Skeletal muscle satellite cell (primary cell): ENCODE data around the gene ZBTB16.

ENCODE experiments used
- H3K27me3 ChIP-seq: 2 replicates; pipeline ENCODE4 v1.7.0; 2013; ENCODE audit warnings: low read length; ENCODE audit not compliant: control insufficient read depth, insufficient read depth
- H3K36me3 ChIP-seq: 2 replicates; pipeline ENCODE4 v1.7.0; 2013; ENCODE audit warnings: mild to moderate bottlenecking, control low read depth, low read length; ENCODE audit not compliant: insufficient read depth
- H3K4me1 ChIP-seq: 2 replicates; pipeline ENCODE4 v1.7.0; 2013; ENCODE audit warnings: low read length; ENCODE audit not compliant: control insufficient read depth, insufficient read depth
- H3K4me2 ChIP-seq: 2 replicates; pipeline ENCODE4 v1.7.0; 2013; ENCODE audit warnings: mild to moderate bottlenecking, low read length
- H3K4me3 ChIP-seq: 2 replicates; pipeline ENCODE4 v1.7.0; 2013; ENCODE audit warnings: low read length
- H3K9ac ChIP-seq: 2 replicates; pipeline ENCODE4 v1.7.0; 2013; ENCODE audit warnings: mild to moderate bottlenecking, low read depth, low read length, moderate library complexity
- H3K9me3 ChIP-seq: replicated peaks from 2 replicates; pipeline ENCODE4 v1.7.0; 2013; ENCODE audit warnings: mild to moderate bottlenecking, control low read depth, low read length

The ZBTB16 gene

DNA sequence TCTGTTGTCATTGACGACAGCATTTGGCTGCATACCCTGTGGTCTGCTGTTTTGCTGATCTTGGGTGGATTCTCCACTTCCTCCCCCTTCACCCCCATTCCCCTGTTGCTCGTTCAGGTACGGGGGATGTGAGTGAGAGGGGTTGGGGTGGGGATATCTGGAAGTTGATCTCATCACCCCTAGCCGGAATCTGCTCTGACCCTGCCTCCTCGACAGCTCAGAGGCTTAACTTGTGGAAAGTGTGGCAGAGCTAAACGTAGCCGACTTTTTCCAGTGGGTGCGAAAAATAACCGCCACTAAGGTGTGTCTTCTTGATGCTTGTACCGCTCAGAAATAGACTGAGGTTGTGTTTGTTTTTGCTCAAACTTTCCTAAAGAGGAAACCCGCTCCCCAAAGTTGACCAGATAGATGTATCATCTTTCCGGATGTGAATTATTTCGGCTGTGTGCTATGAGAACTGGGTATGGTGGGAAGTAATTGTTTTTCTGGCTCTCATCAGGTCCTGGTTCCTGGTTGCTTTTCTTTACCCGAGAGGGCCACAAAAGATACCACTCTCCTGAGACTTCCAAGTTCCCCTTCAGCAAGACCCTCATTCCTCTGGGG, 6.6 kb downstream of the ZBTB16 start:
- Histone ChIP-seq H3K4me2 (peak overlapping the region; percentile 64), H3K27me3 (no peaks in the 10 kb centered on the region), H3K4me1 (peaks cover 52% of the 10 kb centered on the region), H3K36me3 (peaks cover 73% of the 10 kb centered on the region), H3K9me3 (no peaks in the 10 kb centered on the region), H3K9ac (no peak overlapping the region), H3K4me3 (no peak overlapping the region)

DNA sequence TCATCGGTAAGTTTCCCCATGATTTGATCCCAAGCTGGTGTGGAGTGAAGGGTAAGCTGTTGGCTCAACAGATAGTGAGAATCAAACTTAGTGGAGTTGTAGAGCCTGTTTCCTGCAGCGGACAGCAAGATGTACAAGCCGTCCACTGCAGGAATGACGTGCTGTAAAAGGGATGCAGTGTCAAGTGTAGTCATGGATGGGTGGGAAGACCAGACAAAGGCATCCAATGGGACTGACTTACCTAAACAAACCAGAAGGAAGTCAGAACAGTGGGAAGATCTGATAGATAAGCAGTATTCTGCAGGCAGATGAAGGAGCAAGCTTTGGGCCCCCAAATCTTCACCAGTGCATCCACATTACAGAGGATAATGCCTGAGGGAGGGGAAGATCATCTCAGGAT, 8.8 kb downstream of the ZBTB16 start:
- Histone ChIP-seq H3K27me3 (no peaks in the 10 kb centered on the region), H3K9me3 (no peaks in the 10 kb centered on the region), H3K36me3 (peaks cover 79% of the 10 kb centered on the region), H3K4me3 (no peak overlapping the region), H3K4me2 (no peak overlapping the region), H3K4me1 (peaks cover 54% of the 10 kb centered on the region), H3K9ac (no peak overlapping the region)

DNA sequence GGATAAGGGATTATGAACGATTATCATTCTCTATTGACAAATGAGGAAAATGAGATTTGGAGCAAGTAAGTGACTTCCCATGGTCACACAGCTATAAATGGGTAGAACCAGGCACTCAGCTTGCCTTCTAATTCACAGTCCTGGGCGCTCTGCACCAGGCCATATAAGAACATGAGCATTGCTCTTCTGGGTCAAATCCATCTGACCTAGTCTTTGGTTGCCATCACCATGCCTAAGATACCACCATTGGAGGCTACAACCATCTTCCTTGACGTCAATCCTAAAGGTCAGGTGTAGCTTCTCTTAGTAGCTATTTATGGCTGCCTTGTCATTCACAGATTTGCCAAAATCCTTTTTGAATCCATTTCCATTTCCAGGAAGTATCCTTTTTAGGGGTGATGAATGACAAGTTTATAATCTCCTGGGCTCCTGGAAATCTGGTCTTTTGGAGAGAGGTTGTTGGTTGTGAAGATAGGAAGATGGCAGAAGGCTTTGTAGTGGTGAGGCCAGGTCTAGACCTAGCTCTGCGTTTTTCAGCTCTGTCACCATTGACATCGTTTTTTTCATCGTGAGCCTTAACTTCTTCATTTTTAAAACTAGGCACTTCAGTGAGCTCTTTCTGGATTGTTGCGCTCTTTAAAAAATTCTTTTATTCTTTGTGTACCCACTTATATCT, 11.1 kb downstream of the ZBTB16 start:
- H3K4me2 ChIP-seq = no peak overlapping the region
- H3K27me3 ChIP-seq = no peaks in the 10 kb centered on the region
- H3K4me3 ChIP-seq = no peak overlapping the region
- H3K9ac ChIP-seq = no peak overlapping the region
- no peaks in the 10 kb centered on the region for H3K9me3 ChIP-seq
- peaks cover 75% of the 10 kb centered on the region for H3K36me3 ChIP-seq
- peaks cover 51% of the 10 kb centered on the region for H3K4me1 ChIP-seq

DNA sequence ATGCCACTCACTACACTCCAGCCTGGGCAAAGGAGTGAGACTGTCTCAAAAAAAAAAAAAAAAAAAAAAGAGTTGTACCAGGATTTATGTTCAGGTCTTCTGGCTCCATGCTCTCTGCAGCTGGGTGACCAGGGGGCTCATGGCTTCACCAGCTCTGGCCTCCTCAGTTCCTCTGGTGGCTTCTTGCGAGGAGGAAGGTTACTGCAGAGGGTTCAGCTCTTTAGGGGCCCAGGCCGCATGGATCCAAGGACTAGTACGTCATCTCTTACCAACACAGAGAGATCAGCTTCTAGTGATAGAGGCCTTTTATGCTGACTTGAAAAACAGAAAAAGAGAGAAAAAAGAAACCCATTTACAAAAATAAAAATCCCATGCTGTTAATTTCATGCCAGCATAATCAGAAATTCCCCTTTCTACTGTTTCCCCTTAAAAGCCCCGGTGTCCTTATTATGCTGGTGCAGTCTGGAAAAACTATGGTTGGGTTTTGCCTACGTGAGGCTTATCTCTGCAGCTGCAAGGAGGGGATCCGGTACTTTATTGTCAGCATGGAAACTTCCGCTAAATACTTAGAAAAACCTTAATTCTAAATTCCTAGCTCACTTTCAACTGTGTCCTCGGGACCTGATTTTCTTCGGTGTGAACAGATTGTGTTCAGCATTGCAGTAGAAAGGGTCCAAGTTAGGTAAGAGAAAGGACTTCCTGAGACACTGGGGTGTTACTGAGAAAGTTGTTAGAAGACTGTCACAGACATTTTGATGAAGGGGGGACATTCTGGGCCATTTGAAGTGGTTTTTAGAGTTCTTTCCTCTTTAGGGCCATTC, 13.7 kb downstream of the ZBTB16 start:
- Histone ChIP-seq H3K4me1 (peaks cover 55% of the 10 kb centered on the region), H3K9ac (no peak overlapping the region), H3K27me3 (no peaks in the 10 kb centered on the region), H3K4me3 (no peak overlapping the region), H3K36me3 (peaks cover 65% of the 10 kb centered on the region), H3K9me3 (no peaks in the 10 kb centered on the region), H3K4me2 (peak overlapping the region; percentile 4)

DNA sequence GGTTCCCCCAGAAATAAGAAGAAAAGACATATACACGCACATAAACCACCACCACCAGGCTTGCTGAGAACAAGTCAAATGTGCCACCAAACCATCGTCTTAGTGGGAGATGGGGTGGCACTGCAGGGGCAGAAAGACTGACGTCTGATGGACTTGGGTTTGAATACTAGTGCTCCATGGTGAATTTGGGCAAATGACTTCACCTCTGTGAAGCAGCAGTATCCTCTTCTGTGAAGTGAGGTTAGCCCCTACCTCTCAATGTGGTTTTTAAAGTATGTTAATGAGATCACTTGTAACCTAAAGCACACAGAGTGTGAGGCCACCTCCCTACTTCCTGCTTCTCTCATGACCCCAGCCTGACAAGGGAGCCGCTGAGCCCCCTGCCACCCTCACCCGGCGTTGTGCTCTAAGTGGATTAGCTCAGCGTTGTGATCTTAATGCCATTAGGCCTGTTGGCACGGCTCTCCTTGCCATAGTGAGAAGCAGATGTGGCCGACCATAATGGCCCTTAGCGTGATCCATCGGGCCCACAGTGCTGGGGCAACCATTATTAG, 14.4 kb downstream of the ZBTB16 start:
- no peak overlapping the region for H3K4me3 ChIP-seq
- peaks cover 62% of the 10 kb centered on the region for H3K4me1 ChIP-seq
- H3K4me2 ChIP-seq = no peak overlapping the region
- no peak overlapping the region for H3K9ac ChIP-seq
- H3K9me3 ChIP-seq = no peaks in the 10 kb centered on the region
- H3K27me3 ChIP-seq = no peaks in the 10 kb centered on the region
- H3K36me3 ChIP-seq = peaks cover 64% of the 10 kb centered on the region

DNA sequence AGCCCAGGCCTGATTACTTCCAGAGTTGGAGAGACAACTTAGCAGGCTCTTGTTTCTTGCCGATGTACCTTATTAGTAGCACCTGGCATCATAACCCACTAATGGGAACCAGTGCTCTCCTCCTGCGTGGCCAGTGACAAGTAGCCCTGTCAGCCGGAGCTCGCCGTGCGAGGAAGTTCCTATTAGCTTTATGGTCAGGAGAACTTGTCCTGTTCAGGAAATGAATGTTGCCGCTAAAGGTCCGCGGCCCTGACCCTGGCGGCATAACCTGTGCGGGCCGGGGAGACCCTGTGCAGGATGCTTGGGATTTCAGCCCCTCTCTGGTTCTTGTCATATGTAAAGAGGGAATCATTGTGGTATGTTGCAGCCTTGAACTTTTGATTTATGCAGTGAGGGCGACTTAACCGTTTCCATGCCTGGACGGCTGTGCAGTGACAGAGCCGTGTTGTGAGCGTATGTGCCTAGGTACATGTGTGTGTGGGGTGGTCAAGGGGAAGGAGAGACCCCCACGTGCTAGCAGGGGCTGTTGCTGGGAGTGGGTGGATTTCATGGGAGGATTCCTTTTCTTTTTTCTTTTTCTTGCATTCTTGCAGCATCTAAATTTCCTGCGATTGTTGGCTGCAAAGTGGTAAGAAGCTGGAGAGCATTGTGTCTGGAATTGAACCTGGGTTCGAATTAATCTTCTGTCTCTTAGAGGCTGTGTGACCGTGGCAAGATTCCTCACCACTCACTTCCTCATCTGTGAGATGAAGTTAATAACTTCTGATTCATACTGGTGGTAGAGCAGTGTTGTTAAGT, 15.2 kb downstream of the ZBTB16 start:
- H3K4me3 ChIP-seq = no peak overlapping the region
- H3K4me1 ChIP-seq = peaks cover 70% of the 10 kb centered on the region
- no peak overlapping the region for H3K9ac ChIP-seq
- no peaks in the 10 kb centered on the region for H3K27me3 ChIP-seq
- H3K9me3 ChIP-seq = no peaks in the 10 kb centered on the region
- peaks cover 65% of the 10 kb centered on the region for H3K36me3 ChIP-seq
- no peak overlapping the region for H3K4me2 ChIP-seq

DNA sequence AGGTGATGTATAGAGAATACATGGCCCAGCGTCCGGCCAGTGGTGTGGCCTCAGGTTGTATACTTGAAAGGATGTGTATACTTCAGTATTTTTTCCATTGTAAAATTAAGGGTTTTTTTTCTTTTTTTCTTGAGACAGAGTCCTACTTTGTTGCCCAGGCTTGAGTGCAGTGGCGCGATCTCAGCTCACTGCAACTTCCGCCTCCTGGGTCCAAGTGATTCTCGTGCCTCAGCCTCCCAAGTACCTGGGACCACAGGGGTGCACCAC, 15.8 kb downstream of the ZBTB16 start:
- H3K27me3 ChIP-seq = no peaks in the 10 kb centered on the region
- H3K36me3 ChIP-seq = peaks cover 63% of the 10 kb centered on the region
- H3K4me1 ChIP-seq = peaks cover 75% of the 10 kb centered on the region
- no peaks in the 10 kb centered on the region for H3K9me3 ChIP-seq
- no peak overlapping the region for H3K4me3 ChIP-seq
- H3K9ac ChIP-seq = no peak overlapping the region
- no peak overlapping the region for H3K4me2 ChIP-seq

DNA sequence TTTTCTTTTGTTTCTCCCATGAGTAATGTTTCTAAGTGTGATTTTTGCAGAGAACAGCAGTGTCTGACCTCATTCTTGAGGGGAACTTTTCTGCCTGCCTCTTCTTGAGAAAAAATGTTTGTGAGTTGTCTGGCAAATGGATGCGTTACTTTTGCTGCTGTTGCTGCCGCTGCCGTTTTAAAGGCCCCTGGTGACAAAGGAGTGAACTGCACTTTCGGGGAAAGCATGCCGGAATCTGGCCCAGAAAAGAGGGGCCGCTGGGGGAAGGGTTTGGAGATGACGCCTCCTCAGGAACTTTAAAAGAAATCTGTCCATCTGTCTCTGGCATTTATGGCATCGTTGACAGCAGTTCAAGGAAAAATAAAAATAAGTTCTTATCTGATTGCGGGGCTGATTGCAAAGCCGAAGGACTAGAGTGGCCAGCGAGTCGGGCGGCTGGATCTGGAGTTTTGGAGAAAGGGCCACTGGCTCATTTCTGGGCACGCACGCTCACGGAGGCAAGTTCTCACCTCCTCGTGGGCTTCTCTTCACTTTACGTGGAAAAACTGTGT, 16.5 kb downstream of the ZBTB16 start:
- Histone ChIP-seq H3K4me3 (no peak overlapping the region), H3K36me3 (peaks cover 56% of the 10 kb centered on the region), H3K4me1 (peaks cover 76% of the 10 kb centered on the region), H3K9me3 (no peaks in the 10 kb centered on the region), H3K4me2 (peak overlapping the region; percentile 36), H3K9ac (peak overlapping the region; percentile 12), H3K27me3 (no peaks in the 10 kb centered on the region)

DNA sequence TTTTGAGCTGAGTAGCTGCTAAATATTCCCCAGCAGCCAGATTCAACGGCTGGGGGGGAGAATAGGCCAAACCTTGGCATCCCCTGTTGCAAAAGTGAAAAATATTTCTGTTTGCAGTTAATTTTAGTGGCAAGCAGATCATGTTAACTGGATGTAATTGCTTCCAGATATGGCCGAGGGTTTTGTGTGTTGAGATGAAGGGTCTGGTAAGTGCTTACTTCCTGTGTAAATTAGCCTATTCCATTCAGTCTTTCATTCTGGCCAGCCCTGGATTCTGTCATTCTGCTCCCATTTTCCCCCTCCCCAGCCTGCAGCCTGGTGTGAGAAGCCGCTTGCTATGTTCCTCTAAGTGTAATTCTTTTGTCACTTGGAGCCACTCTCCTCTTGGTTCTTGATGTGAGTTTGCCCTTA, 17.4 kb downstream of the ZBTB16 start:
- no peak overlapping the region for H3K9ac ChIP-seq
- H3K4me2 ChIP-seq = no peak overlapping the region
- no peaks in the 10 kb centered on the region for H3K9me3 ChIP-seq
- peaks cover 49% of the 10 kb centered on the region for H3K36me3 ChIP-seq
- no peaks in the 10 kb centered on the region for H3K27me3 ChIP-seq
- H3K4me3 ChIP-seq = no peak overlapping the region
- H3K4me1 ChIP-seq = peaks cover 77% of the 10 kb centered on the region

DNA sequence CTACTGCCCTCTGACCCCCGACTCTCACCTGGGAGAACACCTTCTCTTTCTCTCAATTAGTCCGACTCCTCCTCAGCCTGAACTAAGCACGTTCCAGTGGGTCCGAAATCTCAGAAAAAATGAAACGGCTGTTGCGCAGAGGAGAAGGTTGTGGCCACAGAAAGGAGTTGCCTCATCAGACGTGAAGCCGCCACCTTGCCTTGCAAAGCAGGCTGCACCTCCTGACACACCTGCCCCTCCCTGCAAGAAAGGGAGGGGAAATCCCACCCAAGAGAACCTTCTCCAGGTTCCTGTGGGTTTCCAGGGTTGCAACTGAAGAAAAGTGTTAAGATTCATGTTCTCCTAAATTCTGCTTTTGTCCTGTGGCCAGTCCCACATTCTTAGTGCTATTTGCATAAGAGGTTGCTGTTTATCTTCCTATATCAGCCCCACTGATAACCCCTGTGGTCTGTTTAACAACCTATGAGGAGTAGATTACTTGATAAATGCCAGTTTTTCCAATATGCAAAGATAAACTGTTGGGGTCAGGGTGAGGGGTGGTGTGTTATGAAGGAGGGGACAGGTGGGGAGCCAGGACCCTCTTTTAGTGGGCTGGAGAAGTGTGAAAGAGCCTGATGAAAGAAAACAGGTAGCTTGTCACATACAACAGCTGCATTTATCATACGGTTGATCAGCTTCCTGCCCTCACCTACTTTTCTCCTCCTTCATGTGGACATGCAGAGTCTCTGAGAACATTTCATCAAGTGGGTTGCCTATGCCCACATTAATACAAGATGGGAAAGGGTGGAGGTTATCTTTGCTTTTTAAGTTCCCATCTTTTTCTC, 18.2 kb downstream of the ZBTB16 start:
- H3K4me1 ChIP-seq = peaks cover 78% of the 10 kb centered on the region
- H3K4me3 ChIP-seq = no peak overlapping the region
- H3K4me2 ChIP-seq = no peak overlapping the region
- H3K9me3 ChIP-seq = no peaks in the 10 kb centered on the region
- H3K36me3 ChIP-seq = peaks cover 51% of the 10 kb centered on the region
- H3K9ac ChIP-seq = no peak overlapping the region
- H3K27me3 ChIP-seq = no peaks in the 10 kb centered on the region
